Endothelial cell (in vitro differentiated cells): Measurements from ENCODE around the gene RASL10A. TPM values are rescaled to one million over a fixed set of nuclear protein-coding genes. Genes with fewer than 3 reads are reported as not detected.

Experiments
- DNase-seq: peaks from one replicate; pipeline ENCODE4 v3.0.0; 2021; ENCODE audit warnings: low spot score
- H3K27ac Mint-ChIP-seq: one replicate; pipeline ENCODE4 v1.8.0; 2021; ENCODE audit warnings: mixed read lengths, inconsistent platforms; ENCODE audit not compliant: unreplicated experiment
- H3K27me3 Mint-ChIP-seq: one replicate; pipeline ENCODE4 v1.8.0; 2021; ENCODE audit warnings: mild to moderate bottlenecking, moderate library complexity, mixed read lengths, inconsistent platforms; ENCODE audit not compliant: unreplicated experiment
- H3K36me3 Mint-ChIP-seq: one replicate; pipeline ENCODE4 v1.8.0; 2021; ENCODE audit warnings: mild to moderate bottlenecking, low read depth, mixed read lengths, inconsistent platforms; ENCODE audit not compliant: unreplicated experiment
- H3K4me1 Mint-ChIP-seq: one replicate; pipeline ENCODE4 v1.8.0; 2021; ENCODE audit warnings: mild to moderate bottlenecking, mixed read lengths, inconsistent platforms; ENCODE audit not compliant: unreplicated experiment
- H3K4me3 Mint-ChIP-seq: one replicate; pipeline ENCODE4 v1.8.0; 2021; ENCODE audit warnings: mild to moderate bottlenecking, mixed read lengths, inconsistent platforms; ENCODE audit not compliant: unreplicated experiment
- H3K9me3 Mint-ChIP-seq: one replicate; pipeline ENCODE4 v1.8.0; 2021; ENCODE audit warnings: mixed read lengths, inconsistent platforms; ENCODE audit not compliant: unreplicated experiment
- total RNA-seq: library from RNA; stranded (reverse); fragmentation: NEBNext Ultra II Directional; extraction: Animal tissue kit (Norgen Biotek cat#: 25700); gene quantifications from one replicate; pipeline ENCODE4 v1.2.1, GENCODE V29; 2021; ENCODE audit not compliant: unreplicated experiment
- TF ChIP-seq, protein P1 (sequence below): fragments of 200-600 bp; sonication (generic); IDR thresholded peaks from one replicate; pipeline ENCODE4 v1.5.0; 2021; ENCODE audit warnings: antibody characterized with exemption; ENCODE audit not compliant: unreplicated experiment

Gene RASL10A
- total RNA-seq, 1 donor from 2014 or later, result 30.1 TPM

- Mint-ChIP-seq H3K9me3 (no peaks in the 10 kb centered on the region), H3K36me3 (peaks cover 53% of the 10 kb centered on the region), H3K4me3 (peak overlapping the region; percentile 32), H3K27me3 (peaks cover 10% of the 10 kb centered on the region), H3K4me1 (peaks cover 4% of the 10 kb centered on the region), H3K27ac (no peak overlapping the region)
- DNase-seq, result no peak
- TF ChIP-seq, protein P1, sequence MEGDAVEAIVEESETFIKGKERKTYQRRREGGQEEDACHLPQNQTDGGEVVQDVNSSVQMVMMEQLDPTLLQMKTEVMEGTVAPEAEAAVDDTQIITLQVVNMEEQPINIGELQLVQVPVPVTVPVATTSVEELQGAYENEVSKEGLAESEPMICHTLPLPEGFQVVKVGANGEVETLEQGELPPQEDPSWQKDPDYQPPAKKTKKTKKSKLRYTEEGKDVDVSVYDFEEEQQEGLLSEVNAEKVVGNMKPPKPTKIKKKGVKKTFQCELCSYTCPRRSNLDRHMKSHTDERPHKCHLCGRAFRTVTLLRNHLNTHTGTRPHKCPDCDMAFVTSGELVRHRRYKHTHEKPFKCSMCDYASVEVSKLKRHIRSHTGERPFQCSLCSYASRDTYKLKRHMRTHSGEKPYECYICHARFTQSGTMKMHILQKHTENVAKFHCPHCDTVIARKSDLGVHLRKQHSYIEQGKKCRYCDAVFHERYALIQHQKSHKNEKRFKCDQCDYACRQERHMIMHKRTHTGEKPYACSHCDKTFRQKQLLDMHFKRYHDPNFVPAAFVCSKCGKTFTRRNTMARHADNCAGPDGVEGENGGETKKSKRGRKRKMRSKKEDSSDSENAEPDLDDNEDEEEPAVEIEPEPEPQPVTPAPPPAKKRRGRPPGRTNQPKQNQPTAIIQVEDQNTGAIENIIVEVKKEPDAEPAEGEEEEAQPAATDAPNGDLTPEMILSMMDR, result no peak
Observed at GRCh38 chr22:29339381-29340235, 24.1 kb upstream of the RASL10A start.

DNA sequence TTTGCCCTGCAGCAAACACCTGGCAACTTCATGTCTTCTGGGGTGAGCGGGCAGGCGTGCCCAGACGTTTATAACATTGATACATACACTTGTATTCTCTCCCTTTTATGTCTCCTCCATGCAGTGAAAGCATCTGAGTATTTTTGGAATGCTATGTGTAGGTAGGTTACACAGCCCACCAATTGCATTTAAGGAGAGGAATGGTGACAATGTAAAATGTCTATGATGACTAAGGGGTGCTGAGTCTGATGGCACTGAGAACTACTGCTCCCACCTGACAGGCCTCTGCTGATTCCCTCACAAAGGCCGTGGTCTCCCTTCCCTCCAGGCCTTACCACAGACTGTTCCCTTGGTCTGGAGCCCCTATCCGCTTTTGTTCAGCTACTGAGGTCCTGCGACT, 22.9 kb upstream of the RASL10A start:
- TF ChIP-seq, protein P1, result no peak
- Mint-ChIP-seq H3K36me3 (peaks cover 54% of the 10 kb centered on the region), H3K4me1 (peaks cover 4% of the 10 kb centered on the region), H3K27ac (no peak overlapping the region), H3K4me3 (no peak overlapping the region), H3K27me3 (peaks cover 12% of the 10 kb centered on the region), H3K9me3 (no peaks in the 10 kb centered on the region)
- DNase-seq, result no peak

DNA sequence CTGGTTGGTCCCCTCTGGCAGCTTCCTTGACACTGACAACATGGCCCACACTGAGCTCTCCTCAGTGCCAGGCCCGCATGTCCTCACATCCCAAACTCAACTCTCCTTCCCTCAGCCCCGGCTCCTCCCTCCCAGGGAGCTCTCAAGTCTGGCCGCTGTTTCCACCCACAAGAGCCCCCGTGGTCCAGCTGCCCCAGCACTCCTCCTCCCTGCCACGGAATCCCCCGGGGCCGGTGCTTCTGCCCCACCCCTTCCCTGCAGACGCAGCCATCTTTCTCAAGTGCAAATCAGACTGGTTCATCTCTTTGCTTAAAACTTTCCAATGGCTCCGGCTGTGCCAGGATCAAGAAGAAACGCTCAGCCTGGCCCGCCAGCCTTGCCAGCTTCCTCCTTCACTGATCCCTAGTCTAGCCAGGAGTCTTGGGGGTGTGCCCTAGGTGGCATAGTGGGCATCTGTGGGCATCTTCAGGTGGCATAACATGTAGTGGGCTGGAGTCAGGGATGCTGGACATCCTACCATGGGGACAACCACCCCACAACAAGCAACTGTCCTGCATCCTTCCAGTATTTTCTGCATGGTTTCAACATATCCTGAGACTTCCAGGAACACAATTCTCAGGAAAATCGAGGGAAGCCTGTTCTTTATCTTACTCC, 22.3 kb upstream of the RASL10A start:
- Mint-ChIP-seq H3K36me3 (peaks cover 53% of the 10 kb centered on the region), H3K4me3 (no peak overlapping the region), H3K9me3 (no peaks in the 10 kb centered on the region), H3K27me3 (peaks cover 13% of the 10 kb centered on the region), H3K27ac (no peak overlapping the region), H3K4me1 (peaks cover 2% of the 10 kb centered on the region)
- no peak for DNase-seq
- TF ChIP-seq, protein P1, result no peak

DNA sequence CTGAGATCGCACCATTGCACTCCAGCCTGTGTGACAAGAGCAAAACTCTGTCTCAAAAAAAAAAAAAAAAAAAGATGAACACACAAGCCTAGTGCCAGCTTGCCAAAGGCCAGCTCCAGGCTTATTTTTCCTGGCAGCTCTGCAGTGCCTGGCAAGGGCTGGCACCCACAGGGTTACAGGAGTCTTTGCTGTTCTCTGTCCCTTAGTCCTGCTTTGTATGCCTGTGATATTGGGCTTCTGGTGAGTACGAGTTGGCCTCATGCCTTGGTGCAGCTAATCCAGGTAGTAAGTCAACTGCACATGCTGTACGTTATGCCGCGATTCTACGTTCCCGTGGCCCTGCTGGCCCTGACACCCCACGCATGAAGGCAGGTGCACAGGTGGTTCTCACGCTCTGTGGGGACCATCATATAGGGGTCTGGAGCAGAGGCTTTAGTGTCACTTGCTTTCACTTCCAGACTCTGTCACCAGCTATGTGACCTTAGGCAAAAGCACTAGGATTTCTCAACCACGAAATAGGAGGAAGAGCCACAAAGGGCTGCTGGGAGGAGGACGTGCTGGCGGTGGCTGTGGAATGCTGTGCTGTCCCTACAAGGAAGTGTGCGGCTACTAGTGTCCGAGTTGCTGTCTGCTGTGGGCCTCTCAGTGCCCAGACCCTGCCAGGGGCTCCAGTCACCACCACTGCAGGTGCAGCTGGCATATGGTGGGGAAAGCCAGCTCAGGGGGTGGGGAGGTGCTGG, 21.4 kb upstream of the RASL10A start:
- Mint-ChIP-seq H3K9me3 (no peaks in the 10 kb centered on the region), H3K27me3 (peaks cover 13% of the 10 kb centered on the region), H3K36me3 (peaks cover 45% of the 10 kb centered on the region), H3K4me3 (no peak overlapping the region), H3K27ac (no peak overlapping the region), H3K4me1 (peaks cover 6% of the 10 kb centered on the region)
- no peak for DNase-seq
- TF ChIP-seq, protein P1, result no peak
